GM19438 (cell line): ENCODE data around the gene ERFL.

Experiments
- ATAC-seq: cut with Tn5 transposase; IDR thresholded peaks from one replicate; pipeline ENCODE4 v1.9.1; 2021; ENCODE audit warnings: low read depth; ENCODE audit not compliant: unreplicated experiment

Gene ERFL

DNA sequence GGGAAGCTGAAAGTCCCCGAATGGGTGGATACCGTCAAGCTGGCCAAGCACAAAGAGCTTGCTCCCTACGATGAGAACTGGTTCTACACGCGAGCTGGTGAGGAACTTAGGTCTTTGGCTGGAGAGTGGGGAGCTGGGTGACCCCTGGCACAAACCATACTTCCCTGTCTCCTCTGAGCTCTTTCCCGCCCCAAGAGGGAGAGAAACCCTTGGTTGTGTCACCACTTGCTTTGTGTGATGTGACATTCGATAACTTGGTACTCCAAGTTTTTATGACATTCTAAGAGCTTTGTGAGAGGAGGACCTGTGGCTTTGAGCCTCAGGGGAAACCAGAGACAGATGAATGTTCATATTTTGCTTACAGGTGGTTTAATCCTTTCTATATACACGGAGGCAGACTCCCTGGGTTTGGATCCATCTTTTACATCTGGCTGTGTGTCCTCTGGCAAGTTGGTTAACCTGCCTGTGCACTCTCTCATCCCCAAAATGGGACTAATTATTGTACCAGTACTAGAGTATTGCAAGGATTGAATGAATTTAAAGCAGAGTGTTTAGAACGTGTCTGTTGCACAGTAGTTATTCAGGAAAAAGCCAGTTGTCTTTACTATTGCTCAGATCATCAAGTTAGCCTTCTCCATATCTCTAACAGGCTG is 67.0 kb downstream of the ERFL start:
- ATAC-seq, result no peak

DNA sequence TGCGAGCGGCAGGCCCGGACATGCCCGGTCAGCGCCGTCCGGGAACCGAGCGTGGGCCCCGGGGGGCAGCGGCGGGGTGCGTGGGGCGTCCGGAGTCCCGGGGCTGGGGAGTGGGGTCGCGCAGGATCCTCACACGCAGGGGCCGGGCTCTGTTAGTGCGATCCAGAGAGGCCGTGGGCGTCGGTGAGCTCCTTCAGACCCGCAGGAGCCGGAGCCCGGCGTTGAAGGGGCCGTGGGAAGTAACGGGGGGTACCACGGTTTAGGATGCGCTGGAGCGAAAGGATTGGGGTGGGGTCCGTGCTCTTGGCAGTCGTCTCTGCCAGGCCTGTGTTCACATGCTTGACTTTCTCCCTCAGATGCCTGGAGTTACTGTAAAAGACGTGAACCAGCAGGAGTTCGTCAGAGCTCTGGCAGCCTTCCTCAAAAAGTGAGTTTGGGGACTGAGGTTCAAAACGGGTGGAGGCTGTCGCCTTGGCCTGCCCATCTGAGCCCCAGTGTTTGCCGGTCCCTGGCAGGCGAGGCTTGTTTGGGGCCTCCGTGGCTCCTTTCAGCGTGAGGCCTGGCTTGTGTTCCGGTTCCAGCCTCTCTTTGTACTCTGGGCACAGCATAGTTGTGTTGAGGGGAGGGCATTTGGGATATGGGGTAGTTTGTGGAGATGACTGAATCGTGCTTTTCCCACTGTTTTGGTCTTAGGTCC is 67.7 kb downstream of the ERFL start:
- ATAC-seq, result no peak

DNA sequence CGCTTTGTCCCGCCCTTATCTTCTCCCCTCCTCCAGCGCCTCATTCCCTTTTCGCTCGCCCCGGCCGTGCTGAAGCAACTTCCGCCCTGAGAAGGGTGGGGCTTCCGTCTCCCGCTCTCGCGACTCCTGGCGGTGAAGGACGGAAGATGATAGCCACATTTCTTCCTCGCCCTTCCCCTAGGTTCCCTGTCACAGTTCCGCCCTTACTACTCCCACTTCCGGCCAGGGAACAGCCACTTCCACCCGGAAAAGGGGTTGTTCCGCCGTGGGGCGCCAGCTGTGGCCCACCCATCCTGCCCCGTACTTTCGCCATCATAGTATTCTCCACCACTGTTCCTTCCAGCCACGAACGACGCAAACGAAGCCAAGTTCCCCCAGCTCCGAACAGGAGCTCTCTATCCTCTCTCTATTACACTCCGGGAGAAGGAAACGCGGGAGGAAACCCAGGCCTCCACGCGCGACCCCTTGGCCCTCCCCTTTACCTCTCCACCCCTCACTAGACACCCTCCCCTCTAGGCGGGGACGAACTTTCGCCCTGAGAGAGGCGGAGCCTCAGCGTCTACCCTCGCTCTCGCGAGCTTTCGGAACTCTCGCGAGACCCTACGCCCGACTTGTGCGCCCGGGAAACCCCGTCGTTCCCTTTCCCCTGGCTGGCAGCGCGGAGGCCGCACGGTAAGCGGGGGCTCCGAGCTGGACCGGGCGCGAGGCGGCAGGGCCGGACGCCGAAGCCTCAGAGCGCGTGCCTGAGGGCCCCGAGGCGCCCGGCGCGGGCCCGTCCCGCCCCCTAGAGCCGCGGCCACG is 68.4 kb downstream of the ERFL start, which contains the start of gene RPS19:
TSS of gene RPS19 (plus strand) at position 638 of the 801 bp plus-strand sequence. CDS start 520 bp downstream, outside the sequence.
- peak; percentile 84 for ATAC-seq

DNA sequence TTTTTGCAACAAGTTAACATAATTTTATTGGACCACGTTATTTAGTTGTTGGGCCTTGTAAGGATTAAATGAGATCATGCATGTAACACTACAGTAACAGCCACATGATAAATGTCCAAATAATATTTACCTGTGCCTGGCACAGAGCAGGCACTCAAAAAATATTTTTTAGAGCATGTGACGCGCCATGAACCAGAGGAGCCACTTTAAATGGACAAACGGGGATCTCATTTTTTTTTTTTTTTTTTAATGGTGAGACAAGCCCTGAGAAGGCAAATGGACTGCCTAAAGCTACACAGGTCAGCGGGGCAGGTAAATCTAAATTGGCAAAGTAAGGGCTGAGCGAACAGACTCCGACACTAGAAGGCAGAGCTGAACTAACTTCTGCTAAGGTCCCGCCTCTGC is 69.0 kb downstream of the ERFL start:
- no peak for ATAC-seq
